HepG2 (cell line): Measurements from ENCODE around the gene AGPAT3.

Experiments used
- CTCF ChIP-seq: sonication (generic); formaldehyde crosslinking; IDR thresholded peaks from 2 replicates; pipeline ENCODE4 v1.5.0; 2020; ENCODE audit warnings: mild to moderate bottlenecking, missing genetic modification reagents, moderate library complexity
- KLF15 ChIP-seq: sonication (generic); formaldehyde crosslinking; IDR thresholded peaks from 2 replicates; pipeline ENCODE4 v1.8.1; 2023; ENCODE audit warnings: borderline replicate concordance, mild to moderate bottlenecking, inconsistent platforms, missing genetic modification reagents, mixed read lengths
- NFIC ChIP-seq: IDR thresholded peaks from 2 replicates; pipeline ENCODE4 v1.6.1; 2012; ENCODE audit warnings: mild to moderate bottlenecking, low read length, inconsistent platforms
- PHF8 ChIP-seq: sonication (generic); formaldehyde crosslinking; IDR thresholded peaks from 2 replicates; pipeline ENCODE4 v1.5.0; 2020; ENCODE audit warnings: missing genetic modification reagents
- TAF1 ChIP-seq: sonication (generic); formaldehyde crosslinking; IDR thresholded peaks from 2 replicates; pipeline ENCODE4 v1.4.0; 2020; ENCODE audit warnings: missing genetic modification reagents
- ZNF44 ChIP-seq: sonication (generic); formaldehyde crosslinking; IDR thresholded peaks from 2 replicates; pipeline ENCODE4 v1.5.1; 2020; ENCODE audit warnings: mild to moderate bottlenecking, missing genetic modification reagents
- ZNF839 ChIP-seq: sonication (generic); formaldehyde crosslinking; IDR thresholded peaks from 2 replicates; pipeline ENCODE4 v1.4.0; 2020; ENCODE audit warnings: missing genetic modification reagents, mild to moderate bottlenecking, borderline replicate concordance

DNA sequence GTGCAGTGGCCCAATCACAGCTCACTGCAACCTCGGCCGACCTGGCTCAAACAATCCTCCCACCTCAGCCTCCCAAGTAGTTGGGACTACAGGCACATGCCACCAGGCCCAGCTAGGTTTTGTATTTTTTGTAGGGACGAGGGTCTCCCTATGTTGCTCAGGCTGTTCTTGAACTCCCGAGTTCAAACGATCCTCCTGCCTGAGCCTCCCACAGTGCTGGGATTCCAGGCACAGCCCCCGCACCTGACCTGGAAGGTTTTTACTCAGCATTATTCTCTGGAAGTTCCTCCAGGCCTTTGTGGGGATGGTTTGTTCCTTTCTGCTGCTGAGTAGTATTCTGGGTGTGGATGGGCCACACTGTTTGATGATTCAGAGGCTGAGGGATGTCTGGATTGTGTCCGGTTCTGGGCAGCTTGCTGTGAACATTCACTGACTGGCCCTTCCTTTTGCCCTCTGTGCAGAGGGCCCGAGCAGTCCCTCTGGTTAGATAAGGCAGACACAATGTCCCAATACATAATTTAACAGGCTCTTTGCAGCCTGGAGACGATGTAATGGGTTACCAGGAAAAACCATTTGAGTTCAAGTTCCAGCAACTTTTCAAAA, 141.1 kb downstream of the AGPAT3 start:
- TF ChIP-seq ZNF839 (no peak), CTCF (no peak), TAF1 (CRISPR knock-in tag) (no peak), NFIC (no peak), KLF15 (CRISPR knock-in tag) (no peak), PHF8 (no peak), ZNF44 (CRISPR knock-in tag) (no peak)
